Natural killer cell treated with Interleukin-12 subunit alpha and Interleukin-12 subunit beta and Interleukin-15 and Interleukin-18, amount 100 ng/mL, for 72 hours (primary cell): ENCODE data around the gene CARS1. TPM values are rescaled to one million over a fixed set of nuclear protein-coding genes. Genes with fewer than 3 reads are reported as not detected.

Source experiments
- ATAC-seq, 2 donors: fragments of 150-1000 bp; cut with Tn5 transposase in 1 of 2; sonication (Bioruptor Pico), chemical (Tn5 transposase) in 1 of 2; 2 replicates each; pipeline ENCODE4 v1.10.0; 2021
- DNase-seq: peaks from one replicate; pipeline ENCODE4 v3.0.0; 2022; ENCODE audit warnings: low spot score
- H3K27ac Mint-ChIP-seq, 2 donors: 1 replicate in 1 of 2; 2 replicates in 1 of 2; pipeline ENCODE4 v1.8.0; 2022; ENCODE audit warnings: mixed read lengths in 2 of 2, mild to moderate bottlenecking in 1 of 2, moderate library complexity in 1 of 2
- H3K27me3 Mint-ChIP-seq, 2 donors: 1 replicate in 1 of 2; 2 replicates in 1 of 2; pipeline ENCODE4 v1.8.0; 2022; ENCODE audit warnings: mixed read lengths in 2 of 2
- H3K36me3 Mint-ChIP-seq: one replicate; pipeline ENCODE4 v1.8.0; 2022; ENCODE audit warnings: mixed read lengths
- H3K4me1 Mint-ChIP-seq, 2 donors: 1 replicate in 1 of 2; 2 replicates in 1 of 2; pipeline ENCODE4 v1.8.0; 2022; ENCODE audit warnings: low read depth in 2 of 2, mixed read lengths in 2 of 2, mild to moderate bottlenecking in 1 of 2
- H3K4me3 Mint-ChIP-seq: one replicate; pipeline ENCODE4 v1.8.0; 2022; ENCODE audit warnings: mixed read lengths
- H3K9me3 Mint-ChIP-seq: 2 replicates; pipeline ENCODE4 v1.8.0; 2022; ENCODE audit warnings: mixed read lengths
- total RNA-seq, 2 donors: library from RNA; stranded (reverse); gene quantifications; one replicate each; pipeline ENCODE4 v1.2.3, GENCODE V29; 2022

CARS1 gene
- total RNA-seq, 2 donors from 2014 or later, result 88.8 to 128 TPM

GRCh38 chr11:2958251-2958650 is 99.0 kb downstream of the CARS1 start:
- Mint-ChIP-seq H3K27ac (no peak overlapping the region), H3K9me3 (no peaks in the 10 kb centered on the region), H3K4me1 (peaks cover 16 to 27% of the 10 kb centered on the region in 2 donors), H3K4me3 (no peak overlapping the region), H3K27me3 (no peaks in the 10 kb centered on the region), H3K36me3 (peaks cover 53% of the 10 kb centered on the region)
- DNase-seq, result no peak
- ATAC-seq, result no peak

DNA sequence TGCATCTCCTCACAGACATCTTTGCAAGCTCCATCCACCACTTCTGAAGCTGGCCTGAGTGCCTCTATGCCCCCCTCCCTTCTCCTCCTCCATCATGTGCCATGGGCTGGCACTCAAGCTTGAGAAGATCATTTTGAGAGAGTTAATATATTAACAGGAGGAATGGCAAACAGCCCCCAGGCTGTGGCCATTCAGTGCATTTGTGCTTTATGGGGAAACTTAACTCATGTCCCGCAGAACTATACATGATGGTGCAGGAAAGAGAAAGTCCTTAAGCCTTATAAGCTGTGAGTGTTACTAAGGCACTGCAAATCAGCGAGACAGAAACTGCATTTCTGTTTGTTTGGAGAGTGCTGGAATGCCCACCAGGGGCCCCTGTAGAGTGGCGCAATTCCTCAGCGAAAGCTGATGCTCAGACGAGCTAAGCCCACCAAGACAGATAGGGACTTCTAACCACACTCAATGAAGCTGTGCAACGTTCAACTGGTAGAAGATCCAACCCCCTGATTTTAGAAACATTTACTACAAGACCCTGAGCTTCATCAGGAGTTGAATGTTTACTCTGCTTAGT is 101.2 kb downstream of the CARS1 start:
- Mint-ChIP-seq H3K9me3 (no peaks in the 10 kb centered on the region), H3K27me3 (no peaks in the 10 kb centered on the region), H3K4me3 (no peak overlapping the region), H3K27ac (peak overlapping the region in 1 of 2 donors; percentile 18), H3K4me1 (peaks cover 18 to 28% of the 10 kb centered on the region in 2 donors), H3K36me3 (peaks cover 40% of the 10 kb centered on the region)
- ATAC-seq, result no peak
- DNase-seq, result no peak

- H3K27ac Mint-ChIP-seq, result no peak overlapping the region
- DNase-seq, result no peak
- no peaks in the 10 kb centered on the region for H3K27me3 Mint-ChIP-seq
- H3K36me3 Mint-ChIP-seq, result peaks cover 39% of the 10 kb centered on the region
- H3K9me3 Mint-ChIP-seq, result no peaks in the 10 kb centered on the region
- no peak for ATAC-seq
- no peak overlapping the region for H3K4me3 Mint-ChIP-seq
- peaks cover 17 to 35% of the 10 kb centered on the region in 2 donors for H3K4me1 Mint-ChIP-seq
Observed at GRCh38 chr11:2954263-2954662, 103.0 kb downstream of the CARS1 start.

DNA sequence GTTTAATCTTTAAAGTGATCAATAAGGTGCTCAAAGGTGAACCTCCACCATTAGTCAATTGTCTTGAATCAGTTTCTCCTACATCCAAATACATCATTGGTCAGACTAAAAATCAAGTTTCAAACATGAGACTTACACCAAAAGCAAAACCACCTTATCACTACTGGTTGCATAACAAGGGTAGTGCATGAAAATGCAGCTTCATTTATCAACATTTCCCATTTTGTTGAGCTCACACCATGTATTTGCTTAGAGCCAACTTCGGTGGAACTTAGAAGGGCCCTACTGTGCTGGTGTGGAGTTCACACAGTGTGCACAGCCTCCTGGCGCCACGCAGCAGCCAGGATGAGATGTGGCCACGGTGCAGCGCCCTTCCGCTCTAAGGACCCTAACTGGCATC is 104.9 kb downstream of the CARS1 start:
- DNase-seq (no peak), ATAC-seq (no peak)
- Mint-ChIP-seq H3K4me3 (no peak overlapping the region), H3K27ac (peak overlapping the region in 1 of 2 donors; percentile 72), H3K36me3 (peaks cover 32% of the 10 kb centered on the region), H3K4me1 (peaks cover 17 to 35% of the 10 kb centered on the region in 2 donors), H3K9me3 (no peaks in the 10 kb centered on the region), H3K27me3 (no peaks in the 10 kb centered on the region)

DNA sequence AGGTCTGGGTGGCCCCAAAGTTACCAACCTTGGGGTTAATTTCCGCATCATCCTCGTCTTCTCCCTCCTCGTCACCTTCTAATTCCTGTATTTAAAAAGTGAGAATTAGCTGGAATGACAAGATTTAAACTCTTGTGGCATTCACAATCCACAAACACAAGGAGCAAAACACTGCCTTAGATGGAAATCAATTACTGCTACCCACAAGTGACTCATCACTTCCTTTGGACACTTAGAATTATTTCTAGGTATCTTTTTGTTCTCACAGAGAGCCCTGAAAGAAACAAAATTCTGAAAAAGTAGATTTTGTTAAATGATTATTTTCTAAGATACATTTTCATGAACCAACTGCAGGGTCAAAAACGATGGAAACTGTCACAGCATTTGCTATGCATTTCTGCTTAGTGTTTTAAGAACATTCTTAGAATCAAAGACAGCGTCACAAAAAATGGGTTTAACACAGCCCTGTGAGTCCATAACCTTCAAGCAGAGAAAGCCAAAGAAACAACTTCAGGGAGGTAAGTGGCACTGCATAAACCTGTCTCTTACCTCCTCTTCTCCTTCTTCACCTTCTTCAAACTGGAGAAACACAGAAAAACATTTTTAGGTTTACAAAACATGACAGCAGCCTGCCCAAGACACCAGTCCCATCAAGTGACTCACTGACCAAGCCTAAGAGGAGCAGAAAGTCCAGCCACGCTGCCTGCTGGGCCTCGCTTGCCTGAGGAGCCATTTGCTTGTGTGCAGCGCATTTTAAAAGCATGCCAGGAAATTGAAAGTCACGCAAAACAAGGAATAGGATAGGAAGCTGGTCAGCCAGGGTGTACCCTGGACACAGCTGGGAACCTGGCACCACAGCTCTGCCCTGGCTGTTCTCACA is 105.8 kb downstream of the CARS1 start:
- Mint-ChIP-seq H3K27ac (peak overlapping the region; percentile 72 to 79), H3K4me1 (peaks cover 17 to 35% of the 10 kb centered on the region in 2 donors), H3K4me3 (peak overlapping the region; percentile 9), H3K9me3 (no peaks in the 10 kb centered on the region), H3K27me3 (no peaks in the 10 kb centered on the region), H3K36me3 (peaks cover 24% of the 10 kb centered on the region)
- no peak for ATAC-seq
- no peak for DNase-seq

Other genes with a start within 250 kb of the CARS1 start
- gene CDKN1C, start 171.6 kb downstream of the CARS1 start, total RNA-seq, result 1 to 10 TPM; 1.2 to 2.0 TPM
- gene PHLDA2, start 128.0 kb downstream of the CARS1 start, total RNA-seq, result 1 to 10 TPM; 3.0 to 4.5 TPM
- 100 to 1,000 TPM; 160 to 222 TPM for gene NAP1L4, start 65.1 kb downstream of the CARS1 start, total RNA-seq
- gene OSBPL5, start 107.9 kb upstream of the CARS1 start, total RNA-seq, result 10 to 100 TPM; 58.3 to 74.6 TPM
- not detected for gene MRGPRG, start 161.4 kb upstream of the CARS1 start, total RNA-seq
- gene MRGPRE, start 175.0 kb upstream of the CARS1 start, total RNA-seq, result not detected